ENCODE data around the gene TAS2R7.
"Not testable (repeated sequence)": the region's sequence is repeated elsewhere in the genome, so short reads cannot be mapped to it uniquely, and the experiment has no call there.

TAS2R7 gene

GRCh38 chr12:10802587-10802986 is at the start of gene TAS2R7:
Gene TAS2R7 (minus strand): TSS chr12:10802627. CDS start chr12:10802570, 57 bp downstream.
- no peak for DNase-seq (ENCODE audit: low spot score)

- DNase-seq (ENCODE audit: low spot score): no peak
Measured at GRCh38 chr12:10851243-10851858, 48.9 kb upstream of the TAS2R7 start.

- no peak for DNase-seq (ENCODE audit: low spot score)
Measured at GRCh38 chr12:10849425-10849878, 47.0 kb upstream of the TAS2R7 start, which contains the start of gene PRR4. Gene PRR4 (minus strand): TSS chr12:10849475. CDS start chr12:10849437, 38 bp downstream.

- DNase-seq (ENCODE audit: low spot score): no peak
Measured at GRCh38 chr12:10847744-10848143, 45.3 kb upstream of the TAS2R7 start.

GRCh38 chr12:10842862-10843261 is 40.4 kb upstream of the TAS2R7 start:
- DNase-seq (ENCODE audit: low spot score): no peak

GRCh38 chr12:10838461-10838860 is 36.0 kb upstream of the TAS2R7 start:
- DNase-seq (ENCODE audit: low spot score): no peak

GRCh38 chr12:10829994-10830393 is 27.6 kb upstream of the TAS2R7 start:
- DNase-seq (ENCODE audit: low spot score): no peak

GRCh38 chr12:10826258-10826657 is 23.8 kb upstream of the TAS2R7 start, which contains the start of gene TAS2R10:
Gene TAS2R10 (minus strand): TSS chr12:10826358. CDS start chr12:10826269, 89 bp downstream.
- DNase-seq (ENCODE audit: low spot score): no peak

- no peak for DNase-seq (ENCODE audit: low spot score)
Measured at GRCh38 chr12:10824957-10825356, 22.5 kb upstream of the TAS2R7 start.

- DNase-seq (ENCODE audit: low spot score): no peak
Measured at GRCh38 chr12:10811883-10812536, 9.6 kb upstream of the TAS2R7 start.

- no peak for DNase-seq (ENCODE audit: low spot score)
Measured at GRCh38 chr12:10810068-10810467, 7.6 kb upstream of the TAS2R7 start, which contains the start of gene TAS2R9. Gene TAS2R9 (minus strand): TSS chr12:10810168. CDS start chr12:10810075, 93 bp downstream.

GRCh38 chr12:10807186-10807585 is 4.8 kb upstream of the TAS2R7 start, which contains the start of gene TAS2R8:
Gene TAS2R8 (minus strand): TSS chr12:10807286. CDS start chr12:10806980, 306 bp downstream.
- no peak for DNase-seq (ENCODE audit: low spot score)

- DNase-seq (ENCODE audit: low spot score): no peak
Measured at GRCh38 chr12:10801741-10802140, 686 bp downstream of the TAS2R7 start.

GRCh38 chr12:10794222-10794621 is 8.2 kb downstream of the TAS2R7 start:
- no peak for DNase-seq (ENCODE audit: low spot score)

GRCh38 chr12:10791769-10792168 is 10.7 kb downstream of the TAS2R7 start:
- DNase-seq (ENCODE audit: low spot score): not testable (repeated sequence)

- DNase-seq (ENCODE audit: low spot score): no peak
Measured at GRCh38 chr12:10783252-10783651, 19.2 kb downstream of the TAS2R7 start.

- DNase-seq (ENCODE audit: low spot score): no peak
Measured at GRCh38 chr12:10779103-10779502, 23.3 kb downstream of the TAS2R7 start.

- DNase-seq (ENCODE audit: low spot score): peak; percentile 53
Measured at GRCh38 chr12:10771132-10771733, 31.2 kb downstream of the TAS2R7 start.

GRCh38 chr12:10759657-10760056 is 42.8 kb downstream of the TAS2R7 start:
- DNase-seq (ENCODE audit: low spot score): no peak

GRCh38 chr12:10756194-10756593 is 46.2 kb downstream of the TAS2R7 start:
- DNase-seq (ENCODE audit: low spot score): no peak

- DNase-seq (ENCODE audit: low spot score): no peak
Measured at GRCh38 chr12:10753059-10753458, 49.4 kb downstream of the TAS2R7 start.

Data from CD4-positive, alpha-beta T cell treated with Interleukin-2 at 100 ng/mL for 4 hours (primary cell).